ACC112 (cell line): ENCODE measurements around the gene CINP.

Experiments
- H2AFZ ChIP-seq: fragments of 200-600 bp; sonication (generic); one replicate; pipeline ENCODE4 v1.6.0; 2017; ENCODE audit warnings: antibody characterized with exemption, low read length; ENCODE audit not compliant: unreplicated experiment
- H3K27ac ChIP-seq: fragments of 200-600 bp; sonication (generic); 2 replicates; pipeline ENCODE4 v1.5.1; 2014; ENCODE audit warnings: low read depth, mild to moderate bottlenecking, antibody characterized with exemption, low read length, moderate library complexity
- H3K27me3 ChIP-seq: fragments of 200-600 bp; sonication (generic); 2 replicates; pipeline ENCODE4 v1.6.1; 2014; ENCODE audit warnings: mild to moderate bottlenecking, antibody characterized with exemption, low read length, moderate library complexity, mixed read lengths; ENCODE audit not compliant: insufficient read depth
- H3K36me3 ChIP-seq: fragments of 200-600 bp; sonication (generic); 2 replicates; pipeline ENCODE4 v1.6.1; 2016; ENCODE audit warnings: mild to moderate bottlenecking, antibody characterized with exemption, low read length, moderate library complexity, mixed read lengths; ENCODE audit not compliant: insufficient read depth
- H3K4me1 ChIP-seq: fragments of 200-600 bp; sonication (generic); one replicate; pipeline ENCODE4 v1.6.1; 2016; ENCODE audit warnings: low read length, mixed read lengths; ENCODE audit not compliant: insufficient read depth, unreplicated experiment, control insufficient read depth
- H3K4me3 ChIP-seq: fragments of 200-600 bp; sonication (generic); 2 replicates; pipeline ENCODE4 v1.5.1; 2014; ENCODE audit warnings: mild to moderate bottlenecking, low read depth, low read length
- H3K79me2 ChIP-seq: fragments of 200-600 bp; sonication (generic); one replicate; pipeline ENCODE4 v1.6.0; 2016; ENCODE audit warnings: low read length; ENCODE audit not compliant: control insufficient read depth, unreplicated experiment, insufficient read depth

Gene CINP

DNA sequence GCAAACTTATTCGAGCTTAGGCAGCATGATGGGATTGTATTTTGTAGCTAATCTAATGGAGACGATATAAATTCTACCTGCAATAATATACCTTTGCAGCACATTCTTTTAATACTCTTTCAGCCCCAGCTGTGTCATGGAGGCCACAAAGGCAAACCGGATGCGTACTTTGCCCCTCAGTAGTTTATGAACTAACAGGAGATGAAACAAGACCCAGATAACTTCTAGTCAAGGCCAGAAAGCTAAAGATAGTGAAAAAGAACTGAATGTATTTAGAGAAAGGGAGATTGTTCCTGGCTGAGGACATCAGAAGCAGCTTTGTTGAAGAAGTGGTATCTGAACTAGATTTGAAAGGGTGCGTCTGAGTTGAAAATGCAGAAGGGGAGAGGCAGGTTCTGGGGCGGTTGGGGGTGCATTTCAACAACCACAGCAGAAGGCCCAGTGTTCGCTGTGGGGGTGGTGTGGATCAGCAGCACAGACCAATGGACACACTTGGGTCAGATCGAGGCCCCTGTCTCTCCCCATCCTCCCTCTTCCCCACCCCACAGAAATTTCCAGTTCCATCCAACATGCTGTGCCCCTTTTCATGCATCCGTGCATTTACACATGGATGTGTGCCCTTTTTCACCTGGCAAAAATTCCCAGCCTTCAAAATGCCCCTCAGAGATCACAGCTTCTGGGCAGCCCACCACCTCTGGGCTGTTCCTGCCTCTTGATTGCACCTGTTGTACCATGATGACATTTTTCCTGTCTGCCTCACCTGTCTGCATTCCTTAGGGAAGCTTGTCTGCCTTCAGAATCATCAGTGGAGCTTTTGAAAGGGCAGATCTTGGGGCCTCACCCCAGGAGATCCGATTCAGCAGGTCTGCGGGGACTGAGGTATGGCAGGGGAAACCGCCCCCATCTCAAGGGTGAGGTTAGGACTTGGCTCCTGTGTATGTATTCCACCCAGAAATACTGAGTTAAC is 41.0 kb downstream of the CINP start:
- H3K4me3 ChIP-seq: no peak overlapping the region; the same call in 1 of the 2 replicates
- H3K79me2 ChIP-seq: peaks cover 15% of the 10 kb centered on the region
- H3K27ac ChIP-seq: no peak overlapping the region
- H3K36me3 ChIP-seq: peaks cover 5% of the 10 kb centered on the region; the same call in 1 of the 2 replicates
- H3K27me3 ChIP-seq: no peaks in the 10 kb centered on the region
- no peak overlapping the region for H2AFZ ChIP-seq
- H3K4me1 ChIP-seq: peaks cover 19% of the 10 kb centered on the region

DNA sequence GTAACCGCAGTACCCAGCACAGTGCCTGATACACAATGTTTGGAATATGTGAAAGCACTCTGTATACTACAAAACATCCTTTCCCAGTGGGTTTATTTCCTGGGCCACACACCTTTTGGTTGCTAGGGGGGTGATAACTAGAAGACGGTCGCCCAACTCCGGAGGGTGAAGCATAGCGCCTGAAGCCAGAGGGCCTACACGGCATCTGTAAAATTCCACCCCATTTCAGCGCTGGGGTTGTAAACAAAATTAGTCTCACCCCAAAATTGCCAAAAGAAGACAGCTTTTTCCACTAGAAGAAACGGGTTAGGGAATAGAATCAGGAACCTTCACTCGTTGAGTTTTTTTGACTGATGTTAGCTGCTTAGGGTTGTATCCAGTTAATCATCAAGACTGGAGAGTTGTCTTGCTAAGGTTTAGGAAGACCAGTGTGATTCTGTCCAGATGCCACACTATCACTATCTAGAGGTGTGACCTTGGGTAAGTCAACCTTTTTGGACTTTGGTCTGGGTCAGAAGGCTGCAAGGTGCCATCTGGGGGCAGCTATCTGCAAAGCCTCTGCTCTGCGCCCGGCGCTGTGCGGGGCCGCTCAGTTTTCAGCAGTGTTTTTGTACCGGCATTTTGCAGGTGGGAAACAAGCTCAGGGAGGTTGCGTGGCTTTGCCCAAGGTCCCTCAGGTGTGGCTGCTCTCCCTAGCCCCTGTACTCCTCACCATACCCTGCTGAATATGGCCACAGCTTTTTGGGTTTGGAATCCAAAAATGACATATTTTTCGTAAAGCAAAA is 41.8 kb downstream of the CINP start:
- no peak overlapping the region for H2AFZ ChIP-seq
- H3K4me3 ChIP-seq: peak overlapping the region; percentile 97
- peaks cover 25% of the 10 kb centered on the region for H3K4me1 ChIP-seq
- no peaks in the 10 kb centered on the region for H3K36me3 ChIP-seq
- no peaks in the 10 kb centered on the region for H3K27me3 ChIP-seq
- H3K79me2 ChIP-seq: peaks cover 15% of the 10 kb centered on the region
- peak overlapping the region; percentile 66; the same call in 1 of the 2 replicates for H3K27ac ChIP-seq

DNA sequence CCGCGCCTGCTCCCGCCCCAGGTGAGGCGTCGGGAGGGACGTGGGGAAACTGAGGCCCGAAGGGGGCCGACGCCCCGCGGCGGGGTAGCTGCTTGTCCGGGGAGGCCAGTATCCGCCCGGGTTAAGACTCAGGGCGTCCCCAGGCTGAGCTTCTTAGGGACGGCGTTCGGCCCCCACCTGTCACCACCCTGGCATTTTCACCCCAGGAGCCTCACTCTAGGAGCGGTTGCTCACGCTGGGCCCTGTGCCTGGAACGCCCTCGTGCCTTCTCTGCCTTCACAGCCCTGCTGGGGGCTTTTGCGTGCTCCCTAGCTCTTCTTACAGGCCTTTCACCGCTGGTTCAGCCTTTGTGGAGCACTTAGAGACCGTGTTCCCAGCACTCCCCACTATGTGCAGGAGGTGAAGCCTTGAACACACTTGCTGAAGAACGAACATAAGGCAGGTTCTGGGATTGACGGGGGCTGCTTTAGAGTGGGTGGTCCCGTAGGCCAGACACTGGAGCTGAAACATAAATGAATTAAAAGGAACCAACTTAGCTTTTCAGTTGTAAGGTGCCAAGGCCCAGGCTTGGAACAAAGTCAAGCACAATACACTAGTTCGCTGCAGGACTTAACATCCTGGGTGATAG is 42.5 kb downstream of the CINP start:
- Histone ChIP-seq H3K79me2 (peaks cover 15% of the 10 kb centered on the region), H3K27ac (peak overlapping the region; percentile 66; the same call in 1 of the 2 replicates), H3K4me3 (peak overlapping the region; percentile 97), H3K4me1 (peaks cover 25% of the 10 kb centered on the region), H2AFZ (peak overlapping the region; percentile 85), H3K27me3 (no peaks in the 10 kb centered on the region), H3K36me3 (no peaks in the 10 kb centered on the region)

DNA sequence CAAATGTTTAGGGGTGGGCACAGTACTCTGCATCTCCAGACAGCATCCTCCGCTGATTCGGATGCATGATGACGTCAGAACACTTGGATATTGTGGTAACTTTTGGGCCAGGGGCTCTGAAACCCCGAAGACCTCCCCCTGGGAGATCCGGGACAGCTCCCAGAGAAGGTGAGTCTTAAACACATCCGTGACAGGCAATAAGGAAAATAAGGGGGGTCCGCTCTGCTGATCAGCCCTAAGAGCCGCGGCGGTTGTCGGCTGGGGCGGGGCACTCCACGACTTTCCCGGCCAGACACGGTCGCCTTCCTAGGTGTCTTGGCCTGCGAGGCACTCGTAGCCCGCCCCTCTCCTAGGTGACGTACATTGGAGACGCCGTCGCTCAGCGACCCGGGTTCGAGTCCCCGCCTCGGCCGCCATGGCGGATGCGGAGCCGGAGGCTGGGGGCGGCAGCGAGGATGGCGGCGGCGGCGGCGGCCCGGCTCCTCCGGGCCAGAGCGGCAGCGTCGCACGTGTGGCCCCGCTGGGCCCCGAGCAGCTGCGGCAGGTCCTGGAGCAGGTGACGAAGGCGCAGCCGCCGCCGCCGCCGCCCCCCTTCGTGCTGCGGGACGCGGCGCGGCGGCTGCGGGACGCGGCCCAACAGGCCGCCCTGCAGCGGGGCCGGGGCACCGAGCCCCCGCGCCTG is 43.2 kb downstream of the CINP start, which contains the start of gene ZNF839:
ZNF839 (plus strand) TSS at position 396 of the 682 bp plus-strand sequence; CDS start at position 416, 20 bp downstream.
- peaks cover 15% of the 10 kb centered on the region for H3K79me2 ChIP-seq
- H3K36me3 ChIP-seq: no peaks in the 10 kb centered on the region
- peak within 1 kb of the TSS; percentile 85 for H2AFZ ChIP-seq
- peak within 1 kb of the TSS; percentile 66 for H3K27ac ChIP-seq
- no peaks in the 10 kb centered on the region for H3K27me3 ChIP-seq
- H3K4me1 ChIP-seq: peaks cover 25% of the 10 kb centered on the region
- peak within 1 kb of the TSS; percentile 97 for H3K4me3 ChIP-seq

DNA sequence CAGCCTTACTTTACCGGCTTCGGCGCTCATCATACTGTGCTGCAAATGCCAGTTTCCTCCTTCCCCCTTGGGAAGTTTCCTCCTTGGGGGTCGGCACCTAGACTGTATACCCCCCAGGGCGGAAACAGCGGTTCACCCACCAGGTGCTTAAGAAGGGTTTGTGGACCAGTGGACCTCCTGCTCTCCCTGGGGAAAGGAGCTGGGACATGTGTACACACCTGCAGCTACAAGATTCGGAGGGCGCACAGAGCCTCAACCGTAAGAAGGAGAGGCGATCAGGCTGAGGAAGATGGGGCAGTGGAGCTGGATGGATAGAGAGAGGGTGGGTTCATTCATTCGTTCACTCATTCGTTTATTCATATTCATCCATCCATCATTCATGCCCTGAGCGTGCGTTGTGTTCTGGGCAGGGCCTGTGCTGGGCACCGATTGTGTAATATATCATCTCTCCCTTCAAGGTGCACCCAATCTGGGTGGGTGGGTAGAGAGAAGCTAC is 43.9 kb downstream of the CINP start:
- Histone ChIP-seq H3K4me1 (peaks cover 26% of the 10 kb centered on the region), H2AFZ (peak overlapping the region; percentile 58), H3K79me2 (peaks cover 15% of the 10 kb centered on the region), H3K27ac (peak overlapping the region; percentile 66), H3K4me3 (peak overlapping the region; percentile 97), H3K27me3 (no peaks in the 10 kb centered on the region), H3K36me3 (no peaks in the 10 kb centered on the region)

DNA sequence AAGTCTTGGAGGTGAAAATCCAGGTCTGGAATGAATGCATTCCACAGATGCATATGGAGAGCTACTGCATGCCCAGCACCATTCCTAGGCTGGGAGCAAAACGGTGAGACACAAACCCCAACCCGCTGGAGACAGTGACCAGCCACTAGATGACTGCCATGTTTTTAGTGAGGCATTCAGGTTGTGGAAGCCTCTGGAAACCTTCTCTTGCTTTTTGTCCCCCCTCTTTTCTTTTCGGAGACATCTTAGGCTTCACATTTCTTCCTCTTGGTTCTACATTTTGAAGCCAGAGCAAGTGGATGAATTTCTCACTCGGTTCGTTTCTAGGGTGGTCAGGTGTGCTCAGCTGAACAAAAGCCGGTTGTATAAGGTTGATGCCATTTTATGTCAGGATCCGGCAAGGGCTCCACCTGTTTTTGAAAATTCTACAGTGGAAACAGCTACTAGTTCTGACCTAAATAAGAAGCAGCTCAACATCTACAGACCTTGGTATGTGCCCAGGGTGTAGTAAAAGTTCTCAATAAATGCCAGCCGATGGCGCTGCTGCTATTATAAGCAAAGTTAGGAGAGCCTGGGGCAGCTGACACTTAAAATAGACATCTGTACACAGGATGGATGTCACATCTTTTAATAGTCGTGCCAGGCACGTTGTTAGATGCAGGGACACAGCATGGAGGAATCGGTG is 45.0 kb downstream of the CINP start:
- H3K79me2 ChIP-seq: peaks cover 15% of the 10 kb centered on the region
- peak overlapping the region; percentile 67 for H2AFZ ChIP-seq
- H3K27me3 ChIP-seq: no peaks in the 10 kb centered on the region
- H3K27ac ChIP-seq: no peak overlapping the region
- no peaks in the 10 kb centered on the region for H3K36me3 ChIP-seq
- peak overlapping the region; percentile 77 for H3K4me3 ChIP-seq
- H3K4me1 ChIP-seq: peaks cover 26% of the 10 kb centered on the region

DNA sequence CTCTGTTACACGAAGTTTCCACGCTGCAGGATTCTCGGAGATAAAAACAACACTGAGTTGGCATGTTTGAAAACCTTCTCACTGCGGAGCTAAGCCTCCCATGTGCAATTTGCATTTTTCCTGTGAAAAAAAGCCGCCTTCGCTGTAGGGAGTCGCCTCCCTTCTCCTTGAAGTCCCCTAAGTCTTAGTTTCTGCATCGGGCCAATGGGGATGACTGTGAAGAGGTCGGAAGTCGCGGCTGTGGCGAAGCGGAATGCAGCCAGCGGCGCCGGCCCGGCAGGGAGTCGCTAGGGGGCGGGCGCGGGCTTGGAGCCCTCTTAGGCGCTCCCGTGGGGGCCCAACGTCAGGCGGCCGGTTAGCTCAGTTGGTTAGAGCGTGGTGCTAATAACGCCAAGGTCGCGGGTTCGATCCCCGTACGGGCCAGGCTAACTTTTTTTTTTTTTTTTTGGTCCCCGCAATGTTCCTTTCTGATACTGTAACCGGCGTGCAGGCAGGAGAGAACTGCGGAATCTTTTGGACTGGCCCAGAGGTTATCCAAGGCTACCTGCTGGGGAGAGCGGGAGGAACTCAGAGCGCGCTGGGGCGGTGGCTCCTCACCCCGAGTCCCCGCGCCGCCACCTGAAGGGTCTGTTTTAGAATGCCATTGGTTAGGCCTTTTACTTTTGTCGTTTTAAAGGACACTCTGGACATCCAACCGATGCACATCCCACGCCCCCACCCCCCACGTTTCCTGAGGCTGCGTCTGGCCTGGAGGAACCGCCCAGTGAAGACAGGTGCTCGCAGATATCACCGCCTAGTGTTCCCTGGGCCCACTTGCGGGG is 45.7 kb downstream of the CINP start:
- peak overlapping the region; percentile 87 for H2AFZ ChIP-seq
- H3K4me1 ChIP-seq: peaks cover 26% of the 10 kb centered on the region
- no peaks in the 10 kb centered on the region for H3K36me3 ChIP-seq
- no peaks in the 10 kb centered on the region for H3K27me3 ChIP-seq
- H3K27ac ChIP-seq: peak overlapping the region; percentile 66
- peak overlapping the region; percentile 81 for H3K4me3 ChIP-seq
- H3K79me2 ChIP-seq: peaks cover 15% of the 10 kb centered on the region

DNA sequence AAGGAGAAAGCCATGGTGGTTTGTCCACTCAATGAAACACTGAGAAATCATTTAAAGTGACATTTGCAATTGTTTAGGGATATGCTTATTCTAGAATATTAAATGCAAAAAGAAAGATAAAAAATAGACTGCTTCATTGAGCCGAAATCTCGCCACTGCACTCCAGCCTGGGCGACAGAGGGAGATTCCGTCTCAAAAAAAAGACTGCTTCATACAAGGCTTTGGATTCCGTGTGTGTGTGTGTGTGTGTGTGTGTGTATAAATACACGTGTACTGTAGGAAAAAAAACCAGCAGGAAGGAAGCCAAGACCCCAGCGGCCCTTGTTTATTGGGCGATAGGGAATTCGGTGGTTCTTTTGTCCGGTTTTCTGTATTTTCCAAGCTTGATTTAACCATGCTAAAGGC is 46.4 kb downstream of the CINP start:
- H3K27ac ChIP-seq: peak overlapping the region; percentile 66
- H3K36me3 ChIP-seq: no peaks in the 10 kb centered on the region
- peaks cover 25% of the 10 kb centered on the region for H3K4me1 ChIP-seq

DNA sequence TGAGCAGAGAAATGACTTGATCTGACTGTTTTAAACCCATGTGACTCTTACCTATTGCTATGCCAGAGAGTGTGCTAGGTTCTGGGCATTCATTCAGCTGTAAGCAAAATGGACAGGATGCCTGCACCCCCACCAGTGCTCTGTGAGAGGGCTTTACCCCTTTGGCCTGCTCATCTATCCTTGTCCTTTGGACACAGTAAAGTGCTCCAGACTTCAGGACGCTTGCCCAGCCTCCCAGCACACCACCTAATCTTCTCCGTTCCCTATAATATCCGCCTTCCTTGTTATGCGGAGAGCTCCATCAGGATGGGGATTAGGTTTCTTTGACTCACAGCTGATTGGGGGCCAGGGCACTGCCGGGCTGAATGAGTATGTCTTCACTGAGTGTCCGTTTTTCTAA is 47.6 kb downstream of the CINP start:
- peaks cover 4% of the 10 kb centered on the region for H3K79me2 ChIP-seq

More for the DNA sequence above, 46.4 kb downstream of the CINP start:
- H3K27me3 ChIP-seq: no peaks in the 10 kb centered on the region
- H2AFZ ChIP-seq: peak overlapping the region; percentile 87
- peak overlapping the region; percentile 81 for H3K4me3 ChIP-seq
- H3K79me2 ChIP-seq: peaks cover 15% of the 10 kb centered on the region

More for the DNA sequence above, 47.6 kb downstream of the CINP start:
- H3K36me3 ChIP-seq: no peaks in the 10 kb centered on the region
- no peak overlapping the region for H3K4me3 ChIP-seq
- peak overlapping the region; percentile 23; the same call in 1 of the 2 replicates for H3K27ac ChIP-seq
- H2AFZ ChIP-seq: peak overlapping the region; percentile 8
- H3K27me3 ChIP-seq: no peaks in the 10 kb centered on the region
- peaks cover 16% of the 10 kb centered on the region for H3K4me1 ChIP-seq
